Measurements from ENCODE around the gene DACH1.

The DACH1 gene

GRCh38 chr13:71632206-71632605, 234.8 kb downstream of the DACH1 start:
- no peak for DNase-seq

DNA sequence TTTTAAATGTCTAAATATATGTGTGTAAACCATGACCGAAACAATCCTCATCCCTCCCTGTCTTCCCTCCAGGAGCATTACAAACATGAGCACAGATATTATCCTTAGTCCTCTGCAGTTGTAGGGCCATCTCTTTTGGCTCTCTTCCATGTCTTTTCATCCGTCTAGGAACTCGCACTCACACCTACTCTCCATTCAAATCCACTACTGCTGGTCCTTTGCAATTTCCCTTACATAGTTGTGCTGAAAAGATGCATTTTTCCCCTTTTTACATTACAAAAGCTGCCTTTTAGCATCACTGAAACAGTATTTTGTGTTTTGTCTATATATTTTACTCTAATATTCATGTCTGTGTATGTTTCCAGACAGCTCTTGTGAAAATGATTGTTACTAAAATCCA, 237.8 kb downstream of the DACH1 start:
- DNase-seq: no peak

GRCh38 chr13:71626421-71627117, 240.4 kb downstream of the DACH1 start:
- DNase-seq: no peak

GRCh38 chr13:71625694-71626093, 241.3 kb downstream of the DACH1 start:
- no peak for DNase-seq

DNA sequence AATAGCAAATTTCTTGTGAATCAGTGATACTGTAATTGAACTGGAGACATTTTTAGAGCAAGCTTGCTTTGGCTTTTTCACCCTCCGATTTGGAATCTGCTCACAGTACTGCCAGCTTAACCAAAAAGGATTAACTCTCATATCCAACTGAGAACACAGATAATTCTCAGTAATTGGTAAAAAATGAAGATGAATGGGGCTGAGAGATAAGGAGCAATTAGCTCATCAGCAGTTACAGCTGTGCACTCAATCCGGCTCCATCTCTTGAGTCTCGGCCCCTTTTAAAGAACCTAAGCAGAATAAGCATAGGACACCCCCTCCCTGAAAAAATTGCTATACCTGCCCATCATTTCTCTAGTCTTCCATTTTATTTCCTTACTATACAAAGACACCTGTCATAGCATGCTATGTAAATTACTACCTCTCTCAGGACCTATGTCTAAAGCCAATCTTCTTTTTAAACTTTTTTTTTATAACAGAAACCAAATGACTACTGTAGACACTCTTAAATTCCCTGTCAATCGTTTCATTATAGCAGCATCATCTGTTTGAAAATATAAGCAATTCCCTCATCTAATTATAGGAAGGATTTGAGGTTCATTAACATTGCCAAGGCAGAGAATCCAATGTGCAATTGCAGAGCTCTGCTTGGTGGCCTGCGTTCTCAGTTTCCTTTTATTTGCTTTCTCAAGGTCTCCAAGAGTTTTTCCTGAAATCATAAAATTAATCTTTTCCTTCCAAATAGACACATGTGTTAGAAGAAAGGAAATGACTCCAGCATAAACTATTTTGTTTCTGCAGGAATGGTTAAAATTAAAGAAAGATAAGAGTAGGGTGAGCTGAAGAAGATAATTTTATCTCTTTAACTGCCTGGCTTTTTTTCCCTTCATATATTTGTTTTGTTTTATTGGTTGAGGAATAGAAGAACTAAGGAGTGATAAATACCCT, 242.1 kb downstream of the DACH1 start:
- no peak for DNase-seq

GRCh38 chr13:71621174-71622124, 245.6 kb downstream of the DACH1 start:
- no peak for DNase-seq

- no peak for DNase-seq
These were observed 247.9 kb downstream of the DACH1 start for GRCh38 chr13:71619096-71619495.

- no peak for DNase-seq
These were observed 248.8 kb downstream of the DACH1 start for GRCh38 chr13:71618159-71618558.

DNA sequence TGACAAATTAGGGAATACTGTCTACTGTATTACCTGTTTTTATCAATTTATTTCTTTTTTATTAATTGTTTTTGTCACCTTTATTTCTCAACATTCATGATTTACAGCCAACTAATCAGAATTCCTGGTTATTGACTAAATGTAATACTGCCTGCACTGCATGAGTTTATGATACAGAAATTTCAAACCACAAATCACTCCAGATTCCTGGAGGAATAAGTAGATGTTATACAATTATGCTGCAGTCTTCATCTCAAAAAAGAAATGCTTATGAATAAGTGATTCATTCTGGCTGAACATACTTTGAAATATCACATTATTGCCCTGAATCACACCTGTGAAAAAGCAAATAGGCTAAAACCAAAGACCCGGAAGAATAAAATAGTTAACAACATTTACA, 249.7 kb downstream of the DACH1 start:
- no peak for DNase-seq

GRCh38 chr13:71613066-71613745, 253.8 kb downstream of the DACH1 start:
- no peak for DNase-seq

DNA sequence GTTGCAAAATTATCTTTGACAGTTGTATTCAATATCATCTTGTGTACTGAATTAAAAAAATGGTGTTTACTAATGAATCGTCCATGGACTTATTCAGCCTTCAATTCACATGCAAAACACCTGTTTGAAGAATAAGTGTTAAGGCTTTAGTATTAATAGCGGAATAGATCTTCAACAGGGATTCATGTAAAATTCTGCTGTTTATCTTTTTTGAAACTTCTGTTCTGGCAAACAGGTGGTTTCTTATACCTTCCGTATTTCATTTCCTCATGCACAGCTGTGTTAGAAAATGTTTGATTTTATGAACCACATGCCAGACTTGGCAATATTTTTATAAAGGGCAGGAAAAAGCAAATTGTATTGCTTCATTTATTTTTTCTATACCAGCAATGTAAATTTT, 255.7 kb downstream of the DACH1 start:
- no peak for DNase-seq

- no peak for DNase-seq
These were observed 256.1 kb downstream of the DACH1 start for GRCh38 chr13:71610876-71611275.

DNA sequence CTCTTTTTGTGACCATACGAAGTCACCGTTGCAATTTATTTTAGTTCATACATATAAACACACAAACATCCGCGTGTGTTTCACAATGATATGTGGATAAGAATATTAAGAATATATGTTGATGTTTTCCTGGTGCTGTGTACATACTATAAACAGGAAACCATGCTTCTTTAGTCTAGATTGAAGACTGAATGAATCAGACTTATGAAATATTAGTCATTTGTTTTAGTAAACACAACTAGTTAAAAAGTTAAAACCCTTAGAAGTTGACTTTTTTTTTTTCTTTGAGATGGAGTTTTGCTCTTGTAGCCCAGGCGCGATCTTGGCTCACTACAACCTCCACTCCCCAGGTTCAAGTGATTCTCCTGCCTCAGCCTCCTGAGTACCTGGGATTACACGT, 257.7 kb downstream of the DACH1 start:
- DNase-seq: no peak

- no peak for DNase-seq
These were observed 259.4 kb downstream of the DACH1 start for GRCh38 chr13:71607575-71607974.

- DNase-seq: no peak
These were observed 260.2 kb downstream of the DACH1 start for GRCh38 chr13:71606818-71607217.

DNA sequence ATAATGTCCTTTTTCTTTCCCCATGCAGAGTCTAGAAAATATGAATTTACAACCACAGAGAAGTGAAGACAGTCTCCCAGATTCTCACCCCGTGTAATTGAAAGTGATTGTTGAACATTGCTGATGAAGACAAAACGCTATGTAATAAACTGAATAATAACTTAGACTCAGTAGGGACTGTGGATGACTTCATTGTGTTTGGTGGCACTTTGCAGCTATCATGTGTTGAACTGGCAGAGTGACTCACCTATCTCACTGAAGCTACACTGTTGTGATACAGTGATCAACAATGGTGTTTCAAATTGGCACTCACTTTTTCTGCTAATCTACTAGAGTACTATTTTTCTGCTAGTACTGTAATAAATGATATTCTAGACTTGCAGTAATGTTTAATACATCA, 261.3 kb downstream of the DACH1 start:
- DNase-seq: no peak

GRCh38 chr13:71603255-71603654, 263.7 kb downstream of the DACH1 start:
- no peak for DNase-seq

GRCh38 chr13:71602344-71602743, 264.7 kb downstream of the DACH1 start:
- DNase-seq: no peak

DNA sequence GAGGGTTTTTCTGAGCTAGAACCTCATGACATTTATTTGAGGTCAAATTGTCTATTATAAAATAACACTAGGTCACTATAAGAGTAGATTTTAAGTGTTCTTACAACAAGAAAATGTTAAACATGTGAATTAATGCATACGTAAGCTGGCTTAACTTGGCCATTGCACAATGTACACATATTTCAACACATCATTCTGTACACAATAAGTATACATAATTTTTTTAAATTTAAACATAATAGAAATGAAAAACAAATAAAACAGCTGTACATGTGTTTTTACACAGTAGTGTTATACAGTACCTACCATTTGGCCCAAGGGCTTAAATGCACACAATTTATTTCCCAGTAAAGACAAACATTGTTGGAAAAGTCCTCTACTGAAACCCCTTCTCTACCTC, 269.9 kb downstream of the DACH1 start:
- no peak for DNase-seq

DNA sequence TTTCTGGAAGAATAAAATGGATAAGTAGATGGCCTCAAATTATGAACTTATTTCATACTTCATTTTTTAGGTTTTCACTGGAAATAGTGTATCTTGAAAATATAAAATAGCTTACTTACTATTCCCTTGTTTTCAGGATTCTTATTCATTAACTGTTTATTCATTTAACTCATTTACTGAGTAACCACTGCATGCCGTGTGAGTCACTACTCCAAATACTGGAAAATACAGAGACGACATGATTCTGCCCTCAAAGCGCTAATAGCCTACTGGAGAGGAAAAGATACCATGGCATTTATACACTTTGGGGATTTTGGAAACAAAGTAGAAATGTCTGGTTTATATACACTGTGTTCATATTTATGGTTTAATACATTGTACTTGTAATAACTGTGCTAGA, 270.9 kb downstream of the DACH1 start:
- no peak for DNase-seq

DNA sequence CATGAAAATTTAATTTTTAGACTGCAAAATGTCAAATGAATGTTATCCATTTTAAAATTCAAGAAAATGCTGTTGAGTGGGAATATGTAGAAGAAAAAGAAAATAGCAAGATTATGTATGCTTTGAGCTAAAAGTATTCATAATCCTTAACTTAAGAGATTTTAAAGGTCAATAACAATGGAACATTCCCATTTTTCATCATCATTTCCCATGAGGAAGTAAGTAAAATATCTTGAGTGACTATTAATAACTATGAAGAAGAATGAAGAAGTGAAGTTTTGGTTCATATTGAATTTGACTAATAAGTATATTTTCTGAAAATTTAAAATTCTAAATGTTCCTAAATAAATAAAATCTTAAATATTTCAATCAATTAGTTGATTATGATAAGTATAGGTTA, 273.4 kb downstream of the DACH1 start:
- DNase-seq: no peak
